ENCODE measurements around the gene BRPF1.
A peak's percentile ranks its signal among the peaks of the same experiment; 100 is the strongest.

Gene BRPF1

GRCh38 chr3:9732080-9732739, 675 bp downstream of the BRPF1 start:
- no peak for DNase-seq (ENCODE audit: low read depth, low spot score)
- peak overlapping the region; percentile 89 for H3K4me3 ChIP-seq (ENCODE audit: low read depth, low read length)
- no peak for TF ChIP-seq CTCF (IDR thresholded peaks at IDR 0.05; ENCODE audit: insufficient read depth, low read length, missing control alignments)
- ChIA-PET CTCF (interaction anchor here (0.9 to 3.7 kb wide), 10 partner anchors 10 to 379 kb away, joined by 3 to 18 read pairs (median 4); partner anchors contain the start of gene OGG1), POLR2A (interaction anchor here (1.1 to 3.7 kb wide), 3 partner anchors 13 to 60 kb away, joined by 5 to 24 read pairs (median 9); partner anchors contain the start of genes ARPC4, OGG1 and TADA3)

- ChIA-PET CTCF (interaction anchor here (0.9 to 3.7 kb wide), 9 partner anchors 9 to 379 kb away, joined by 3 to 18 read pairs (median 5); partner anchors contain the start of gene OGG1), POLR2A (interaction anchor here (2.4 to 3.7 kb wide), 2 partner anchors 17 to 60 kb away, joined by 9 to 24 read pairs; partner anchors contain the start of genes ARPC4, OGG1 and TADA3)
- no peak for DNase-seq (ENCODE audit: low read depth, low spot score)
Measured at GRCh38 chr3:9732740-9733115, 1.2 kb downstream of the BRPF1 start.

GRCh38 chr3:9736831-9737230, 5.3 kb downstream of the BRPF1 start:
- no peak overlapping the region for H3K4me3 ChIP-seq (ENCODE audit: low read depth, low read length)
- TF ChIP-seq CTCF (IDR thresholded peaks at IDR 0.05; ENCODE audit: insufficient read depth, low read length, missing control alignments), result no peak
- POLR2A ChIA-PET, result no interaction called here
- CTCF ChIA-PET, result interaction anchor here (2.1 kb wide), 1 partner anchor 13 kb away, joined by 8 read pairs; the partner anchor contains the start of gene OGG1
- no peak for DNase-seq (ENCODE audit: low read depth, low spot score)

More at GRCh38 chr3:9732740-9733115, 1.2 kb downstream of the BRPF1 start:
- TF ChIP-seq CTCF (IDR thresholded peaks at IDR 0.05; ENCODE audit: insufficient read depth, low read length, missing control alignments), result no peak
- peak overlapping the region; percentile 89 for H3K4me3 ChIP-seq (ENCODE audit: low read depth, low read length)

- CTCF ChIA-PET, result no interaction called here
Measured at GRCh38 chr3:9739181-9739580, 7.6 kb downstream of the BRPF1 start.

GRCh38 chr3:9742560-9742959, 11.0 kb downstream of the BRPF1 start:
- TF ChIP-seq CTCF (IDR thresholded peaks at IDR 0.05; ENCODE audit: insufficient read depth, low read length, missing control alignments), result no peak
- no peak overlapping the region for H3K4me3 ChIP-seq (ENCODE audit: low read depth, low read length)
- DNase-seq (ENCODE audit: low read depth, low spot score), result no peak
- ChIA-PET POLR2A (no interaction called here), CTCF (interaction anchor here (3.5 kb wide), 1 partner anchor 10 kb away, joined by 18 read pairs; the partner anchor contains the start of gene BRPF1)

More at GRCh38 chr3:9739181-9739580, 7.6 kb downstream of the BRPF1 start:
- no peak for DNase-seq (ENCODE audit: low read depth, low spot score)
- no peak overlapping the region for H3K4me3 ChIP-seq (ENCODE audit: low read depth, low read length)
- no peak for TF ChIP-seq CTCF (IDR thresholded peaks at IDR 0.05; ENCODE audit: insufficient read depth, low read length, missing control alignments)
- POLR2A ChIA-PET, result no interaction called here

GRCh38 chr3:9743548-9743947, 12.0 kb downstream of the BRPF1 start:
- no peak overlapping the region for H3K4me3 ChIP-seq (ENCODE audit: low read depth, low read length)
- DNase-seq (ENCODE audit: low read depth, low spot score), result no peak
- CTCF ChIA-PET, result interaction anchor here (3.5 kb wide), 1 partner anchor 11 kb away, joined by 18 read pairs; the partner anchor contains the start of gene BRPF1
- POLR2A ChIA-PET, result no interaction called here
- no peak for TF ChIP-seq CTCF (IDR thresholded peaks at IDR 0.05; ENCODE audit: insufficient read depth, low read length, missing control alignments)

Measured in AG04449 (cell line).